ENCODE results near the gene DGKG.

GRCh38 chr3:186401556-186401955 is 39.5 kb upstream of the DGKG start:
- no peak for TF ChIP-seq POLR2A (IDR thresholded peaks at IDR 0.05)
- no peak for TF ChIP-seq CTCF (IDR thresholded peaks at IDR 0.05)

All from breast epithelium (tissue), 3 donors.